GM21619 (cell line): ENCODE data around the gene BCAP31.
"Not testable (repeated sequence)": the region's sequence is repeated elsewhere in the genome, so short reads cannot be mapped to it uniquely, and the experiment has no call there.

Experiments used
- ATAC-seq: cut with Tn5 transposase; IDR thresholded peaks from one replicate; pipeline ENCODE4 v1.9.1; 2021; ENCODE audit not compliant: unreplicated experiment

The BCAP31 gene

GRCh38 chrX:153717445-153717844 is 6.7 kb downstream of the BCAP31 start:
- no peak for ATAC-seq

DNA sequence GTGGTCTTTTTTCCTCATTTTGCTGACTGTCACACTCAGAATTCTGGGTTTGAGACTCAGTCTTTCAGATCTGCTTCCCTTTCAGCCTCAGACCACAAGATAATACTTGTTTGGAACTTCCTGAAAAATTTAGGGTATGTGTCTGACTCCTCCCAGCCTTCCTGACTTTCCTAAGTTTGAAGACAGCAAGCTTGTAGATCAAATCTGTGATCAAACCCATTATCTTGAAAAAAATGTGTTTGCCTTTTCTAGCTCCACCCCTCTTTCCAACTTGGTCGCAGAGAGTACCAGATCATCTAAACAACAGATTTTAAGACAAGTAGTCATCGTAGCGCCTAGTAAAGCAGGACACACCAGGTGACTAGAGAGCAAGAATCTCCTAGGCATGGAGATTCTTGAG is 9.9 kb downstream of the BCAP31 start:
- no peak for ATAC-seq

DNA sequence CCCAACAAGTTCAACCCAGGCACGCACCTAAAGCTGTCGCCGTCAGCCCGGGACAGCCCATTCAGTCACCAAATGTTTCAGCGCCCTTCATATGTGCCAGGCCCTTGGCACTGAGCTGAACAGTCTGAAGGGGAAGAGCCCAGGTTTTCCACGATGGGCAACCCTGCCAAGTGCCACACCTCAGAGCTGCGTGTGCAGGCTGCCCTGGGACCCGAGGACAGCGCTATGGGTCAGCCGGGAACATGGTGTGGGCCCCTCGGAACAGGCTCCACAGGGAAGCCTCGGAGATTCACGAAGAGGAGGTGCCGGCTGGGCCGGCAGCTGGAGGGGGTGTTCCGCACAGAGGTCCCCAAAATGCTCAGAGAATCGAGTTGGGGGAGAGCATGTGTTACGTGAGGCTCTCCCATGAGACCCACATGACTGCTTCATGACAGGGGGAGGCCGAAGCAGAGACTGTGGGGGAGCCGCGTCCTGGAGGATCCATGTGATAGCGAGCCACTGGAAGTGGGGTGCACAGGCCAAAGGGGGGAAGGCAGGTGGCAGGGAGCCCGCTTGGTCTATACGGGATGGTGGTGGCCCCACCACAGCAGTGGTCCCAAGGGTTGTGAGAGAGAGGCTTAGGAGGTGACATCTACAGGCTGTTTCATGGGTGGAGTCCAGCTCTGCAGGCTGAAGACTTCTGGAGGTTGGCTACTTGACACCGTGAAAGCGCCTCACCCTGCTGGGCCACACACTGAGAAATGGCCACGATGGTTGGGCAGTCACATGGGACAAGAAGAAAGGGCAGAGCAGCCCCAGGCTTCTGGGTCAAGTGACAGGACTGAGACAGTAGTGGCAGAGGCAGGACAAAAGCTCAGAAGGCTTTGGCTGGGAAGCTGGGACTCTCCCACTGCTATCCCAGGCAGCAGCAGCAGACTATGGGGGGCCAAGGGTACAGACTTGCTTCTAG is 14.2 kb downstream of the BCAP31 start:
- no peak for ATAC-seq

- no peak for ATAC-seq
Measured at GRCh38 chrX:153708415-153708814, 15.8 kb downstream of the BCAP31 start.

- no peak for ATAC-seq
Measured at GRCh38 chrX:153707406-153707805, 16.8 kb downstream of the BCAP31 start.

GRCh38 chrX:153706799-153707198 is 17.4 kb downstream of the BCAP31 start:
- no peak for ATAC-seq

- not testable (repeated sequence) for ATAC-seq
Measured at GRCh38 chrX:153705403-153706060, 18.7 kb downstream of the BCAP31 start.

DNA sequence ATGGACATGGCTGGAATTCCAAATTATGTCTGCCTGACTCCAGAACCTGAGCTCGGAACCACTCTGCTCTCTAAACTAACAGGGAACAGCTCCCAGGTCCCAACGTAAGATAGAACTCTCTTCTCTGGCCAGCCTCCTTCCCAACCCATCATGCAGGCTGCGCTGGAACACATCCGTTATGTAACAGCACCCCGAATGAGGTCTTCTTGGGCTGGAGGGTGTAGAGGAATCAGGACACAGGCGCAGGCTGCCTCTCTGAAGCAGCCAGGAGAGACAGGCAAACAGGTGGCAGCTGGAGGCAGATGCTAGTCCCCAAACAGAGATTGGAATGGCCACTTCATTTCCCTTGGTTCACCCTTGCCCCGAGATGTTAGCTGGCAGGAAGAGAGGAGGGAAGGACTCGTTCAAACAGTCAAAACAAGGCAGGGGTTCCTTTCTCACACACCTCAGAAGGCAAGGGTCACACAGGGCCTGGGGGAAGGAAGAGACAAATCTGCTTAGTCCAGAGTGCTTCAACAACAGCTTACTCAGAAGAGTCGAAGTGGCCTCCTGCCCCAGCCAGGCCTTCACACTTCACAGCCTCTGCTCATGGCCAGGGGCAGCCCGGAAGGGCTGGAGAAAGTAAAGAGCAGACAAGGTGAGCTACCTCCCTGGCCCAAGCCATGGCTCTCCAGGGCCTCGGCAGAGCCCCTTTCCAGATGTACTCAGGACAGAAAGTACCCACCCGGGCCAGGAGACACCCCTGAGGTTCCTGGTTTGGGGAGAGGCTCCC is 19.4 kb downstream of the BCAP31 start:
- ATAC-seq: not testable (repeated sequence)

GRCh38 chrX:153704021-153704526 is 20.1 kb downstream of the BCAP31 start:
- ATAC-seq: no peak

DNA sequence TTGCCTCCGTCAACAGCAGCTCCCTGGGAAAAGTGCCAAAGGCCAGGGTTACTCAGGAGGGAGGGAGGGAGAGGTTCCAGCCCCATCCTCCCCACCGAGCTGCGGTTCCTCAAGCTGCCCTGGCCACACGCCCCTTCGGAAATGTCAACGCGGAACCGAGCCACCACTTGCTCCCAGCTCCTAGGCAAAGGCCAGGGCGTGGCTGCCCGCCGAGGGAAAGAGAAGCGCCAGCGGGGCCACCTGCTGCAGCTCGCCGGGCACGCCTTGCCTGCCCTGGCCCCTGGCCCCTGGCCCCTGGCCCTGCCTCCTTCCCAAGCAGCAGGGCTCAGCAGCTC is 21.2 kb downstream of the BCAP31 start:
- ATAC-seq: no peak

GRCh38 chrX:153702336-153703035 is 21.7 kb downstream of the BCAP31 start:
- ATAC-seq: no peak

DNA sequence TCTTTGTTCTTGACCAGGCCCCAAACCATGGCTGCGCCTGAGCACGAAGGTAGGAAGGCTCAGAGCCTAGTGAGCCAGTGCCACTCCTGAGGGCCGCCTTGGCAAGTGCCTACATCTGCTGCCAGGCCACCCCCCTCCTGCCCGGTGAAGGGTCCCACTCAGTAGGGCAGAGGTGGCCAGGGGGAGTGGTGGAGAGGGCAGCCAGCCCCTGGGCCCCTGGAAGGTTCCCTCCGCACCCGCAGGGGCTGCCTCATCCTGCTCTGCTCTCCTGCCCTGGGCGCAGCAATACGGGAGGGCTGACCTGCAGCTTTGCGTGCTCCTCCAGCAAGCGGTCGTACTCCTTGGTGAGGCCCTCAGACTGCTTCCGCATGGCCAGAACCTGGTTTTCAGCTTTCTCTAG is 22.5 kb downstream of the BCAP31 start:
- ATAC-seq: no peak

DNA sequence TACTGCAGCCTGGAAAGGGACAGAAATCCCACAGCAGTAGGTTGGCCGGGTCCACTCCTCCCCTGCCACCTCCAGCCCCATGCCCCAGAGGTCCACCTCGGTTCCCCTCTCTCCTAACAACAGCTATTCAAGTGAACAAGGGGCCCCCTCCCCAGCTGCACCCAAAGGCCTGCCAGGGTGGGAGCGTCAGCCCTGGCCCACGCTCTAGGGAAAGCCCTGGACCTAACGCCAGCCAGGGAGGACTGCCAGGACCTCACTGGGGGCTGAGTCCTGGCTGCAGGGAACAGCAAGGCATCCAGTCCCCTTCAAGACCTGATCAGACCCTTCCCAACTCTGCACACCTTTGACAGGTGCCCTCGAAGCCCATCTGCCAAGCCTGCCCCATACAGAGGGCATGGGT is 23.2 kb downstream of the BCAP31 start:
- no peak for ATAC-seq

DNA sequence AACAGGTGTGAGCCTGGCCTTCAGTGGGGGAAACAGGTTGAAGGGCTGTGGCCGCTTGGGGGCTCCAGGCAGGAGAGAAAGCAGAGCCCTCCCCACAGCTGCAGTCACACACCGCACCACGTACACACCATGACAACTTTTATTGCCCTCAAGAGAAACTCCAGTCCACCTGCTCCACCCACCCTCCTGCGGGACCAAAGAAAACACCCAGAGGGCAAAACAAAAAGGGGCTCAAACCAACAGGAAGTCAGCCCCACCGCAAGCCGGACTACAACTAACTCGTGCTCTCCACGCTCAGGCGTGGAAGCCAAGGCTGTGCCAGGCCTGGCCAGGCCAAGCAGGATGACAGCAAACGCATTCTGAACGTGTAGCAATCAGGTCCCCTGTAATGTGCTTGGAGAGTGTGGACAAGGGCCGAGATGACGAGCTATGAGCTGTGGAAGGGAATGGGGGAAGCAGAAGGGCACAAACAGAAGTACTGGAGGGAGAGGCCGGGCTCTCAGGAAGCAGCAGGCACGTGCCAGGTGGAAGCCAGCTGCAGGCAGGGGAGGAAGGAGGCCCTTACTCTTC is 23.7 kb downstream of the BCAP31 start:
- no peak for ATAC-seq

- ATAC-seq: not testable (repeated sequence)
Measured at GRCh38 chrX:153699784-153700371, 24.3 kb downstream of the BCAP31 start.

- not testable (repeated sequence) for ATAC-seq
Measured at GRCh38 chrX:153699210-153699783, 24.9 kb downstream of the BCAP31 start.

DNA sequence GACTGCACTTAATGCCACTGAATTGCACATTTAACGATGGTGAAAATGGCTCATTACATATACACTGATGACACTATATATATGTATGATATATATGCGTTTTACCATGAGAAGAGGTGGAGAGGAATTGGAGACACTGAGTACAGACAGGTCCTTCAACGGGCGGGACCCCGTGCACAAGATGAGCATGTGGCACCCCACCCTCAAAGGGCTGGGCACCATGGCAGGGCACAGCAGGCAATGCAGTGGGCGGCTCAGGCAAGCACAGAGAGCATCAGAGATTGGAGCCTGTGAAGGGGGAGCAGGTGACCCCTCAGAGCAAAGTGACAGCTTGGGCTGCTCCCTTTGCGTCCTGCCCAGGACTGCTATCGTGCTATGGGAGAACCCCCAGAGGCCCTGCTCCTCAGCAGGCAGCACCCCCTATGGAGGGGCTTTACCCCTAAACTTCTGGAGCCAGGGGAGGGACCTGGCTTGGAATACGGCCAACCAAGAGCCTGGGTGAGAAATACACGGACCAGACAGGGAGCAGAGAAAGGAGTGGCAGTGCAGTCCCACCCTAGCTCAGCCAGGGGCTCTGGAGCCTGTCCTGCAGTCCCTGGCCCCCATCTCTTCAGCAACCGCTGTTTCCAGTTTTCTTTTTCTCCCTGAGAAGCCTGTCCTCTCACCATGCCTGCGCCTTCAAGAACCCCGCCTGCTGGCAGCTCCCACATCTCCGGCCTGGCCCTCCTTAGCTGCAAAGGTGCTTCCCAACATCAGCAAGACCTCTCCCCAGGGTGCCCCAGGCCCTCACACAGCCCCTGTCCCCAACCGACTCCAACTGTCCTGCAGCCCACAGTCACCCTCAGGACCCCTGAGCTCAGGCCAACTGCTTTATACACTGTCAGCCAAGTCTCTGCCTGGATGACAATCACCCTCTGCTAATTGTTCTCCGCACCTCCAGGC is 26.0 kb downstream of the BCAP31 start:
- ATAC-seq: no peak

GRCh38 chrX:153696986-153697722 is 27.0 kb downstream of the BCAP31 start:
- not testable (repeated sequence) for ATAC-seq
